Stimulated activated CD8-positive, alpha-beta memory T cell treated with anti-CD3 and anti-CD28 coated beads, Interleukin-15, amount 100 ng/mL, for 1 hour (primary cell): ENCODE measurements around the gene FAM193A.
A peak's percentile ranks its signal among the peaks of the same experiment; 100 is the strongest.
"Not testable (repeated sequence)": the region's sequence is repeated elsewhere in the genome, so short reads cannot be mapped to it uniquely, and the experiment has no call there.

Experiments used
- DNase-seq: peaks from one replicate; pipeline ENCODE4 v3.0.0-alpha.2; 2020; ENCODE audit warnings: low read depth

Gene FAM193A

GRCh38 chr4:2731907-2732317 lies 195.5 kb downstream of the FAM193A start:
- DNase-seq = no peak

DNA sequence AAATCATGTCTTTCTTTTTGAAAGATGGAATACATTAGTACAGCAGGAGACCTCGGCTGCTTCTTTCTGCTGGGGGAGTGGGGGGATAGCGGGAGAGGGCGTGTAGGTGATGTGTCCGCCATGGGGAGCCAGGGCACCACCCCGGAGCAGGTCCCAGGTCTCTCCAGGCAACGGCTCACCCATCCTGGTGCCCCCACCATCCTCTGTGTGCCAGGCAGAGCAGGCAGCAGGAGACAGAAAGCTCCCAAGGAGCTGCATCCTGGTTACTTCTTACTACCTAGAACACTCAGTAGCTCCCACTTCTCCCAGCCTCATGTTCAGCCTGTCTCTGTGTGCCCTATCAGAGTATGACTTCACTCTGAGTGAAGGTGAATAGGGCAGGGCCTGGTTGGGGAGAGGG lies 196.1 kb downstream of the FAM193A start:
- DNase-seq = no peak

DNA sequence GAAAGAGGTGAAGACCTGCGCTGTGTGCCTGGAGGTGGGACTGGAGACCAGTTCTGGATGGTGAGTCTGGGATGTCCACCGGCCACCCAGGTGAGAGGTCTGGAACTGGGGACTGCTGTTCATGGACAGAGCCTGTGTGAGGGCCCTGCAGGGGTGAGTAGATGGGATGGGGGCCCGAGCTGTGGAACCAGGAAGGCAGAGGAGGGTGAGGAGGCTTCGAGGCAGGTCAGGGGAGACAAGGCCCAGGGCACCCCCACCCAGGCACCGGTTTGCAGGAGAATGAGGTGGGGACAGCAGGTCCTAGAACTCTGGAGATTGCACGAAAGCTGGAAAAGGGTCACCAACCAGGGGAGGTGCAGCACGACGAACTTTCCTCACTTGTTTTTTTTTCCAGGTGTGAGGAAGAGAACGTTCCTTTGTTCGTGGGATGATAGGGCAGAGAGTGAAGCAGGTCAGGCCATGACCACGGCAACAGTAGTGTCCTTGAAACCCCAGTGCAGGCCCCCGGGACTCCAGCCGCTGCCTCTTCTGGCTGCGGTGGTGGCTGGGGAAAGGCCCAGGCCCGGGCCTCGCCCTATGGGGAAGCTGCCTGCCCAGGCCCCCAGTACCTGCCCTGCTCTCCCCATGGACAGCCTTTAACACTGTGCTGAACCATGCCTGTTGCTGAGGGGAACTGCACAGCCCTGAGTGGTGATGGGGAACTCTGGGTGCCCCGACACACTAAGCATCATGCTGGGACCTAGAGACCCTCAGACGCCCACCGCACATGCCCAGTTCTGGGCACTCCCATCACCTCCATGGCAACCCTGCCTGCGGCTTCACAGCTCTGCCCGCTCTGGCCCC lies 196.8 kb downstream of the FAM193A start:
- no peak for DNase-seq

- no peak for DNase-seq
Observed at GRCh38 chr4:2733844-2734574, 197.6 kb downstream of the FAM193A start.

DNA sequence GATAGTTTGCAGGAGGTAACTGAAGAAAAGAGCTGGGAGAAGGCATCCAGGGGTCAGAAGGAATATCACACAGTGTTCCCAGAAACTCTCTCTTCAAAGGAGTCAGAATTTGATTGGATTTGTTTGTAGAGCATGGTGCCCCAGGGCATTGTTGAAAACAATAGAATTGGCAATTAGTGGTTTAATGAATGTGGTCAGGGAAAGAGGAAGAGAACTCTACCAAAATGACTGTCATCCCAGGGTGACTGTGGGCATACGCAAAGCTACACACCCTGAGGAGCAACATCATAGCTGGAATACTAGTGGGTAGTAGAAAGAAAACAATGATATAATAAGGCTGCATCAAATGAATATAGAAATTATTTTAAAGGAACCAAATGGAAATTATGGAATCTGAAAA lies 198.2 kb downstream of the FAM193A start:
- DNase-seq = no peak

GRCh38 chr4:2735869-2736268 lies 199.4 kb downstream of the FAM193A start:
- DNase-seq = no peak

- not testable (repeated sequence) for DNase-seq
Observed at GRCh38 chr4:2738296-2738695, 201.8 kb downstream of the FAM193A start.

GRCh38 chr4:2741626-2742025 lies 205.2 kb downstream of the FAM193A start:
- DNase-seq = no peak

DNA sequence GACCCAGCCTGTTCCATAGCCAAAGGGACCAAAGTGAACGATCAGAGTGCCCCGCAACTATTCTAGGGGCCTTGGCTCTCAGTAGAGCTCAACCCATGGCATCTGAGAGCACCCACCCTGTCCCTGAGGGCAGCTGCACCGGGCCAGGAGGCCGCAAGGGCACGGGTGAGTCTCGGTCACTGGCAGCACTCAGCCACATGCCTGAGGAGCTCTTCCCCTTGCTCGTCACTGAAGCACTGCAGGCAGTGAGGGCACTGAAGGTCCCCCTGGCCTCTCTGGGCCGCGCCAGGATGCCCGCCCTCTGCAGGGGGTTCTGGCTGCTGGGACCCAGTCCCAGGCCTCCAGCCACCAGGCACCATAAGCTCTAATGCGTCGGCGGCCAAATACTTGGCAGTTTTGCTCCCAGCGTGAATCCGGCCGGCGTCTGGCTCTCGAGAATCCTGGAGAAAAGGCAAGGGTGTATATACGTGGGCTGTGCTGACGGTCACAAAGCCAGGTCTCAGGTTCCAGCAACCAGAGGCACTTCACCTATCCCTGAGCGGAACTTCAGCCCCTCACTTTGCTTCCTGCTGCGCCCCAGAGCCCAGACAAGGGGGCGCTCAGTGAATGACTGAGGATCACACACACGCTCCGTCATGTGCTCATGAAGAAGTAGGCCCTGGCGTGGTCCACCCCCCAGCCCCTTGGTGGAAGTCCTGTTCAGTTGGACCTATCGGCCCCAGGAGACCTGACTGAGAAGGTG lies 205.8 kb downstream of the FAM193A start:
- no peak for DNase-seq

GRCh38 chr4:2742823-2743517 lies 206.5 kb downstream of the FAM193A start:
- DNase-seq = no peak

DNA sequence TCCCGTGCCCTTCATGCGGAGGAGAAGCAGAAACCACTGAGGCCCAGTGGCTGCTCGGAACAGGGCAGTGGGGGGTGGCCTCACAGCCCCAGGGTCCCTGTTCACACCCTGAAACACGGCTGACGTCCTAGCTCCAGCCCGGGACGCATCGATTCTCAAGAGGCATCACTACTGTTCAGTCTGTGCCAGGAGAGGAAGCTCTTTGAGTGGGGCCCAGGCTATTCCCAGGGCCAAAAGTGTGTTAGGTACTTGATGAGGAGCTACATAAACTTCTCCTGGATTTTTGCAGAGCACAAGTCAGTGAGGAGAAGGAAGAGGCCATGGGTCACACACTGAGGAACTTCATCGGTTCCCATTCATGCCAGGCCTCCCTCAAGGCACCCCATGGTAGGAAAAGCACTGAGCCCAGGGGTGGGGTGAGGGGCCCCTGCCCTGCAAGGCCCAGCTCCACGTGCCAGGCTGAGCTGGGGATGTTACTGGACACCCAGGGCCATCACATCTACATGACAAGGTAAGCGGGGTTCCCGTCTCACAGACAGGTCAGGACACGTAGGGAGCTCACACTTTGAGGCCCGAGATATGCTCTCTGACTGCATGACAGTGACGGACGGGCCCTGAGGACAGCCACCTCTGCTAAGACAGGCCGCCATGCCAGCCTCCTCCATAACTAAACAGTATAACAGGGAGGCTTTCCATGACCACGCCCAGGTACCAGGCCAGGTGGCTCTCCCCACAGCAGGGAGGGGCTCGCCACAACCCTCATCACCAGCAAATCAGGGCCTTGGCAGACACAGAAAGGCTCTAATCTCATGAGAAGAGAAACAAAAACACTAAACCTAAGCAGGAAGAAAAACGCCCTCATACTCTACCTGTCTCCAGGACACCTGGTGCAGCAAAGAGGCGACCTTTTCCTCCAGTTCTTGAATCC lies 207.3 kb downstream of the FAM193A start:
- no peak for DNase-seq

DNA sequence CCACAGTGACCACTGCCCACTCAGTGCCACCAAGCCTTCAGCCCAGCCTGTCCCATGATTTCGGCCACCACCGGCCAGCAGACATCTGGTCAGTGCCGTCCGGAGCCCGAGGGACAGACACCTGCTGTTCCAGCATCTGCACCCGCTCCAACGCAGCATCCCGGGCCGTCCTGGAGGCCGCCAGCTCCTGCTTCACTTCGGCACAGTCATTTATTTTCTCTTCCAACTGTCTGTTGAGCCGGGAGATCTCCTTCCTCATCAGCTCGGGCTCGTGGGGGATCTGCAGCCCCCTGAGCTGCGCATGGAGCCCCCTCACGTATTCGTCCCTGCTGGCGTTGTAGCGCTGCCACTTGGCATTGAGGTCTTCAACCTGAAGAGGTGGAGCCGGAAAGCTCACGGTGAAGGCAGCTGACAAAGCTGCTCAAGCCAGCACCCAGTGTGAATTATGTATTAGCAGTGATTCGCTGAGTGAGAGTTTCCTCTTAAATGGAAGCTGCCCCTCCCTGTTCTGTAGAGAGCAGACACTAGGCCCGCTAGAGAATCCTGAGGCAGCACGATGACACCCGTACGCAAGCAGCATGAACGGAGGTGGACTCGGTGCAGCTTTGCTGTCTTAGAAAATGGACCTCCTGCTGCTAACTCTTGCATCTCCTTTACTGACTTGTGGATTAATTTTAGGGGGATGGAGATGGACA lies 208.3 kb downstream of the FAM193A start:
- DNase-seq = no peak

GRCh38 chr4:2745516-2745915 lies 209.1 kb downstream of the FAM193A start:
- DNase-seq = no peak

DNA sequence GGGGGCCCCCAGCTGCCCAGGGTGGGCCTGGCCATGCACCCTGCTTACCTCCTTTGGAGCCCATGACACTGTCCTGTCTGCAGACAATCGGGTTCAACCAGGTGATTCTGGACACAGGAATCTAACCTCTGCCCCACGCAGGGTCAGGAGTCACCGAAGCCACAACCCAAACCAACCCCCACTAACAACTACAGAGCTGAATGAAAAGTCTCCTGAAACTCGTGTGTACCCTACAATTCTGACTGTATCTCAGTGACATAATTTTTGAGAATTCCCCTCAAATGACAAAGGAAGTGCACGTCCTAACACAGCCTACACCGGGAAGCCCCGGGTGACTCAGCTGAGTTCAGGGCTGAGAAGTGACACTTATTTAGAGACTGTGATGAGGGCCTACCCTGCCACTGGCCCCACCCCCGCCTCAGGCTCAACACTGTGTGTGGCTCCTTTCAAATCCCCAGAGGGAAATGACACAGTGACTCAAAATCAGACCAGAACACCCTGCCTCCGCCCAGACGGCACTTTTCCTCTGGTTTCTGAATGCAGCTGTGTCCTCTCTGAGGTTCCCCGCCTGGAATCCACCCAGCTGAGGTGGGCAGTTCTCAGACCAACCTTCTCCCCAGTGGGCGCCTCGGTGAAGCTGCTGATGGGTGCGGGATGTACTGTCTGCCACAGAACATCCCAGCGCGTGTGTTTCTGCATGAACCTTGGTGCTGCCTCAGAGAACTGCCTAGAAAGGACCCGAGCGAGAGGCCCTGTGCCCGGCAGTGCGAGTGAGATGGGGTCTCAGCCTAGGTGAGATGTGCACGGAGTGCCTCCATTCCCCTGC lies 209.7 kb downstream of the FAM193A start:
- DNase-seq = peak; percentile 59

DNA sequence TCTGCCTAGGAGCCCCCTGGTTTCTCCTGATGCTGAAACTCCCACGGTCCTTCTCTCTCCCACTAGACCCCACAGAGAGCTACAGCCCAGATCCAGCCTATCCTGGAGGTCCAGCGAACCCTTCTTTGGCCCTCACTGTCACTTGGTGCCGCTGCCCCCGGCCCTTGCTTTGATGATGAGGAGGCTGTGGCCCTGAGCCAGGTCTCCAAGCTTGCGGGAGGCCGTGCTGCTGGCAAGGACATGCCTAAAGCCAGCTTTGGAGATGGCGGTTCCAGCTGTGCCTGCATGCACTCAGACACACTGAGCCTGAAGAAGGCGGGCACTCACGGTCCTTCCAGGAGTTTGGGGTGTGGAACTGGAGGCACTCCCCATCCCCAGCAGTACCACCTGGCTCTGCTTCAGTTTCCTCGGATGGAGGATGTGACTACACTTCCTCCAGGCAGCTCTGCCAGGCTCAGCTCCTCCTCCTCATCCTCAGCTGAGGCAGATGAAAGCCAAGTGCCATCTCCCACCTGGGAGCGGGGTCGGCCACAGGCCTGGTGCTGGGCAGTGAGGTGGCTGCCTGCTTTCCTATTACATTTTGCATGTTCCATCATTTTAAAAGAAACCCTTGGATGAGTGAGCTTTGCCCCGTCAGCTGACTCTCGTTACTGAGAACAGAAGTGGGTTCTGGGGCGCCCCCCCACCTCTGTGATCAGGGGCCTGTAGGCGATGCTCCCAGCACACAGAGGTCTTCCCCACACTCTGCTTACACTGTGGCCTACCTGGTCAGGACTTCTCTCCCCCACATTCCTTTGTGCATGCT lies 210.6 kb downstream of the FAM193A start:
- no peak for DNase-seq

DNA sequence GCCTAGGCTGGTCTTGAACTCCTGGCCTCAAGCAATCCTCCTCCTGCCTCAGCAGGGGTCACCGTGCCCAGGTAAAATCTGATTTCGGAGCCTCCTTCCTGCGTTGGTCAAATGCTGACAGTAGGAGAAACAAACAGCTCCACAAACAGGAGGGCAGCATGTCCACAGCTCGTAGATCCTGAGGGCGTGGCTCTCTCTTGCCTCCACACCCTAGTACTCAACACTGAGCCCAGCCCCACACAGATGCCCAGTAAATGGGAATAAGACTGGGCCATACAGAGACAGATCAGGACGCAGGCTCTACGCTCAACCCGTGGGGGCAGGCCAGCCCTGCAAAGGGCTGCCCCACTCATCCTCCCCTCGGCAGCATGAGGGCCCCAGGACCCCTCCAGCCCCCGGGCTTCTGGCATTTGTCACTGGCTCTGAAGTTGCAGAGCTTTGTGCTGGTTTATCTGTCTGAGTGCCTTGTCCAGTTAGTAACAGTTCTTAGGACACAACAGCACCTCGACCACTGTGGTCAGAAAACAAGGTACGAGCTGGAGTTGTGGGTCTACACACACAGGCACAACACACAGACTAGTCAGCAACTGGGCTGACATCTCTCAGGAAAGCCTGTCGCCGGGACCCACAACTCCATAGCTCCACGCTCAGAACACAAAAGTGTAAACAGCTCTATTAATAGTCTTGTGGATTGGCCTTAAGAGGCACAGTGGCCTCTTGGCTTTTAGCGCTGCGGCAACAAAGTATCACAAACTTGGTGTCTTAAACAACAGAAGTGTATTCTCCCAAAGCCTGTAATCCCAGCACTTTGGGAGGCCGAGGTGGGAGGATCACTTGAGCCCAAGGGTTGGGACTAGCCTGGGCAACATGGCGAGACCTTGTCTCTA lies 214.5 kb downstream of the FAM193A start:
- no peak for DNase-seq

DNA sequence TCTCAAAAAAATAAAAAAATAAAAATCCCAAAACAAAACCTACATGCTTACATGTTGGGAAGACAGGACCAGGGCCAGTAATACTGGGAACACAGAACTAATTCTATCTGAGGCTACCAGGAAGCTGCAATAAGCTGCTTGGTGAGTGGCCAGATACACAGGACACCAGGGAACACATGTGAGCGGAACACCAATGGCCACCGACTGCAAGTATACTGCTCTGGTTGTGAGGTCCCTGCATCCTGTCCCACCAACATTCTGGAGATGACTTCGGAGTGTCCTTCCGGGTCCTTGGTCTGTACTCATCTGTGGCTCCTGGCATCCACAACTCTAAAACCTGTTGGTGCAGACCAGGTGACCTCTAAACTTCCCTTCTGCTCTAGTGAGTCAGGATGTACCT lies 217.0 kb downstream of the FAM193A start:
- DNase-seq = no peak
